GDM1 (cell line): Measurements from ENCODE around the gene DPAGT1.
"Not testable (repeated sequence)": the region's sequence is repeated elsewhere in the genome, so short reads cannot be mapped to it uniquely, and the experiment has no call there.

Experiments used
- DNase-seq: peaks from one replicate; lab custom pipeline; 2025; lab: John Stamatoyannopoulos, UW

DPAGT1 gene

DNA sequence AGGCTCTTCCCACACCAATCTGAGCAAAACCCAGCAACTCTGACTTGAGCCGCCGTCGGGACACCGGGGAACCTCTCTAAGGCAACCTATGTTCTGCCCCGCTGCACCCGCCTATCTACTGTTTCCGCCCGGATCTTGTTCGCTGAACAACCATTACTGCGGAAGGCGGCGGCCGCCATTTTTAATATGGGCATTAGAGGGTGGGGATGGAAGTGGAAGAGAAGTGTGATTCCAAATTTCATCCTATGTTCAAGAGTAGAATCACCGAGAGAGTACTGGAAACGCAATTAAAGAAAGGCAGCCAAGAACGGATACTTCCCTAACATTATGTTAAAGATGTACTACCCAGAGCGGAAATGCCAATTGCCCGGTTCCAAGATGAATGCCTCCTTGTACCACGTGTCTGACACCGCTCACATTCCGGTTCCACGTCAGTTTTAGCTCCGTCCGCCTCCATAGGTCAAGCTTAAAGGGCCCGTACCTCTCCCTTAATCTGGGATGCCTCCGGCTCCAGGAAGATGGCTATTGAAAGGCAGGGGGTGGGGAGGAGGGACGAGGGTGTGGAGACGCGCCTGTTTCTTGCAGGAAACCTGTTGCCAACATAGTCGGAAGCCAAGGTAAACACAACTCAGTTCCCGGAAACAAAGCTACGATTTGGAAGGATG is at the start of gene DPAGT1:
Gene DPAGT1 (minus strand): TSS at position 95 of the 665 bp plus-strand sequence. CDS start 198 bp downstream, outside the sequence.
- DNase-seq: peak; percentile 87

DNA sequence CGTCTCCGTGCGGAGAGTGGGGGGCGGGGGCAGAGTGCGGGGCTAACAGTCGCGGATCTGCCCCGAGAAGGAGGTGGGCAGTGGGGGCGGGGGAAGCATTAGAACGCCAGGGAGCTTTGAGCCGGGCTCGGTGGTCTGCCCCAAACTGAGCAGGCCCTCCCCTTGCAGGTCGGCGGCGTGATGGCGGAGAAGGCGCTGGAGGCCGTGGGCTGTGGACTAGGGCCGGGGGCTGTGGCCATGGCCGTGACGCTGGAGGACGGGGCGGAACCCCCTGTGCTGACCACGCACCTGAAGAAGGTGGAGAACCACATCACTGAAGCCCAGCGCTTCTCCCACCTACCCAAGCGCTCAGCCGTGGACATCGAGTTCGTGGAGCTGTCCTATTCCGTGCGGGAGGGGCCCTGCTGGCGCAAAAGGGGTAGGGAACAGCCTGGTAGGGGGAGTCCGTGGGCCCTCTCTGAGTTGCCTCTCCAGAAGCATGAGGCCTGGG is 48.2 kb upstream of the DPAGT1 start:
- DNase-seq: no peak

- no peak for DNase-seq
Measured at GRCh38 chr11:119149018-119149785, 47.5 kb upstream of the DPAGT1 start, which contains the start of gene ABCG4. TSS of gene ABCG4 (plus strand) at chr11:119149052. CDS start at chr11:119149966, 914 bp downstream.

GRCh38 chr11:119148720-119149017 is 47.0 kb upstream of the DPAGT1 start:
- DNase-seq: no peak

DNA sequence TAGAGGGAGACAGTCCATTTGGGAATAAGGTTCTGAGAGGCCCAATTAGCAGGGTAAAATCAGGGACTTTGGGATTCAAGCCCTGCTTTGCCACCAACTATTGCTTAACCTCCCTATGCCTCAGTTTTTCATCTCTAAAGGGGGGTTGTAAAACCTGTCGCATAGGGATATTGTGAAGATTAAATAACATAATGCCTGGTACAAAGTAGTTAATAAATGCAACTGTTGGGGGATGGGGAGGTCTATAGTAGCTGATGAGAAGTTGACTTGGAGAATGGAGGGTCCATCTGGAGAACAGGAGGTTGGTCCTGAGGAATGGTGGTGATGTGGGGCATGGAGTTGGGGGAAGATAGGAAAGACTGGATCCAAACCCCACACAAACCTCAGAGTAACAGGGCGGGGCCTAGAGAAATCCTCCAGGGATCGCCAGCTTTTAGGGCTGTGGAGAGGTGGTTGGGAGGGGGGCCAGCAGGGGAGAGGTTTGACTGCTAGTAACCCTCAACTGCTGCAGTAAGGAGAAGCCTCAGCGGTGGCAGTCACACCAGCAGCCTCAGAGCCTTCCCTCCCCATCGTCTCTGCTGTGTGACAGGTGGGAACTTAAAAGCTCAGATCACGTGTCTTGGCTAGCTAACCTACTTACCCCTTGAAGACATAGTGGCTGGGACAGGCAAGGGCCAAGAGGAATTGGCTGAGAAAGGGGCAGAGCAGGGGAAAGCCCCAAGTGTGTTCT is 46.1 kb upstream of the DPAGT1 start:
- no peak for DNase-seq

- DNase-seq: no peak
Measured at GRCh38 chr11:119145551-119145950, 43.9 kb upstream of the DPAGT1 start.

- DNase-seq: peak; percentile 3
Measured at GRCh38 chr11:119144825-119145486, 43.3 kb upstream of the DPAGT1 start.

DNA sequence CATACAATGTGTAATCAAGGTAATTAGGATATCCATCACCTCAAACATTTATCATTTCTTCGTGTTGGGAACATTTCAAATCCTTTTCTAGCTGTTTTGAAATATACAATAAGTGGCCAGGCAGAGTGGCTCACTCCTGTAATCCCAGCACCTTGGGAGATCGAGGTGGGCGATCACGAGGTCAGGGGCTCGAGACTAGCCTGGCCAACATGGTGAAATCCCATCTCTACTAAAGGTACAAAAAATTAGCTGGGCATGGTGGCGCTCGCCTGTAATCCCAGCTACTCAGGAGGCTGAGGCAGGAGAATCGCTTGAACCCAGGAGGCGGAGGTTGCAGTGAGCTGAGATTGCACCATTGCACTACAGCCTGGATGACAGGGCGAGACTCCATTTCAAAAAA is 37.6 kb upstream of the DPAGT1 start:
- DNase-seq: not testable (repeated sequence)

DNA sequence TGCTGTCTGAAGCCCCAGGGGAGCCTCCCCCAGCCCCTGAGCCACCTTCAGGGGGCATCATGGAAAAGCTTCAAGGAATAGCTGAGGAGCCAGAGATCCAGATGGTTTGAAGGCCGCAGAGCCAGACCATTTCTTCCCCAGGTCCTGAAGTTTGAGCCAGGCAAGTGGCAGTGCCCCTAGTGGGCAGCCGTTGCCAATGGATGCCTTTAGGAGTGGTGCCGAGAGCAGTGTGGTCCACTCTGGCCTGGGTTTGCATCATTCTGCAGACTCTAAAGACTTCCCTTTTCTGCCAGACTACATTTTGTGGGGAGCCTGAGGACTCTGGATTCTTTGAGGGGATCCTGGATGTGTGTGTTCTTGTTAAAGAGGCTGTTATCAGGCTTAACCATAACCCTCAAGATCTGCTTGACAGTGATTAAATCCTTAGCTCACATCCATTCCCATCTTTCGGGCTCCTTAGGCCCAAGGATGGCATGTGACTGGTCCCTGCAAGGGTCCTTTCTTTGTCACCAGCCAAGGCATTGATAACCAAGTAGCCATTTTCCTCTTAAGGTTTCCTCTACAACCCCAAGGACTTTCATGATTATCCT is 32.8 kb upstream of the DPAGT1 start:
- DNase-seq: no peak

- DNase-seq: no peak
Measured at GRCh38 chr11:119130662-119131061, 29.0 kb upstream of the DPAGT1 start.

- no peak for DNase-seq
Measured at GRCh38 chr11:119126675-119127268, 25.1 kb upstream of the DPAGT1 start.

DNA sequence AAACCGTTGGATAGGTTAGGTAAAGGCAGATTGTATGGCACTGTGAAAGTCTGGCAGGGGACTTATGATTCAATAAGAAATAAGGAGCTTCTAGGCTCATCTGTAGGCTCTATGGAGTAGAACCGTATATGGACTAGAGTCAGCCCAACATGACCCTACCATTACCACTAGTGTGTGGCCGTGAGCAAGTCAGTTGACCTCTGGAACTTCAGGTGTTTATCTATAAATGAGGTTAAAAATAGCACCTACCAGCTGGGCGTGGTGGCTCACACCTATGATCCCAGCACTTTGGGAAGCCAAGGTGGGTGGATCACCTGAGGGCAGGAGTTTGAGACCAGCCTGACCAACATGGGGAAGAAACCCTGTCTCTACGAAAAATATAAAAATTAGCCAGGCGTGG is 24.2 kb upstream of the DPAGT1 start:
- DNase-seq: no peak

GRCh38 chr11:119121811-119122124 is 20.1 kb upstream of the DPAGT1 start:
- DNase-seq: no peak

DNA sequence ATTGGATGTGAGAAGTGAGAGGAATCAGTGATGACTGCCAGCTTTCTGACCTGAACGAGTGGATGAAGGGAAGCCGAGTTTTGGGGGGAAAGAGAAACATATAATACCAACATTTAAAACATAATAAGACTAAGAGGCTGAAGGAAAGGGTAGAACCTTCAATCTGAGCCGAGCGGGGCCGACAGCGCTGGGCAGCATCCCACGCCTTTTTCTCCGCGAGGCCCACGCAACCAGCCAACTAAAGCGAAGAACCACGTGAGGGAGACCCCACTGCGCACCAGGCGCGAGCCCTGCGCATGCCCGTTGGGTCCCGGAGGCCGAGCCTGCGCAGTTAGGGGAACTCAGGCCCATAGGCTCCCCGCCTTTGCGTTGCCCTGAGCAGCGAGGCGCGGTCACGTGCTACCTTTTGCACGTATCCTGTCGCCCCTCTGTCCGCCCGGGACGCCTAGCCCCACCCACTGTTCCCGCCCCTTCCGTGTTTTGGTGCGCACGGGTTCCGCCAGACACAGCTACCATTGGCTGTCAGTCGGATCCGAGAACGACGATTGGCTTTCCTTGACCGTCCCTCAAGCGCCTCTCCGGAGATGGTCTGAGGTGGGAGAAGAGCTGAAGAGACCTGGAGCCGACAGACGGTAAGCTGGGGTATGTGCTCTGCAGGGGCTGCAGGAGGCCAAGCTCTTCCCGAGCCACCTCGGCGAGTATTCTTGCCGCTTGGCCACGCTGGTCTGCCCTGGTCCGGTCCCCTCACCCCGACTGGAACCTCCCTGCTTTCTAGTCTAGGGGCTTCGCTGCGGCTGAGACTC is 19.6 kb upstream of the DPAGT1 start, which contains the start of gene HINFP:
Gene HINFP (plus strand): TSS at position 573 of the 803 bp plus-strand sequence. CDS start 5,365 bp downstream, outside the sequence.
- DNase-seq: peak; percentile 99

GRCh38 chr11:119120639-119121007 is 19.0 kb upstream of the DPAGT1 start:
- no peak for DNase-seq

GRCh38 chr11:119118946-119119345 is 17.3 kb upstream of the DPAGT1 start:
- no peak for DNase-seq

DNA sequence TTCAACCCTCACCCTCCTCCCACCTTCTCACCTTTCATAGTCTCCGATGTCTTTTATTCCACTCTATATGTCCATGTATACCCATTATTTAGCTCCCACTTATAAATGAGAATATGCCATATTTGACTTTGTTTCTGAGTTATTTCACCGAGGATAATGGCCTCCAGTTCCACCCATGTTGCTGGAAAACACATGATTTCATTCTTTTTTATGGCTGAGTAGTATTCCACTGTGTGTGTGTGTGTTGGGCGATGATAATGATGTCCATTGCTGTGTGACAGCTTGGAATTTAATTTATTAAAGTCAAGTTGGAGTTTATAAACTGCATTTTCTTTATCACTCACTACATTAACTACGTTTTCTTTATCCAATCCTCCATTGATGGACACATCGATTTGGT is 16.6 kb upstream of the DPAGT1 start:
- no peak for DNase-seq

GRCh38 chr11:119117004-119117706 is 15.5 kb upstream of the DPAGT1 start:
- DNase-seq: no peak

DNA sequence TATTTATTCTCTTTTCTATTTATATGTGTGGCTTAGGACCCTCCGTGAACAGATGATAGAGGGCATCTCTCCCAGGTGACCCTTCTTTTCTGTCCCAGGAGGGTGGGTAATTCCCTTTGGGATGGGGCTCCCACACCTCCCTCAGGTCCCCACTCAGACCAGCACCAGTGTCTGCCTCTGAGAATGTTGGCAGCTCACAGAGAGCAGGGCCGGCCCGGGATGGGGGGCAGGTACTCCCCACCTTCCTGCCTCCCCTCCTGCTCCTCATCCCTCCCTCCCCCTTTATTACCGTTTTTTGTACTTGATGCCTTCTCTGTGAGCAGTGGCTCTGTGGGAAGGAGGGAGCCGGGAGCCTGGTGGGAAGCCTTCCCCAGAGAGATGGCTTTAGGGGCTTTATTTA is 14.9 kb upstream of the DPAGT1 start:
- DNase-seq: no peak

- DNase-seq: no peak
Measured at GRCh38 chr11:119116235-119116594, 14.6 kb upstream of the DPAGT1 start.
